Adrenal gland (tissue), 12 donors: ENCODE results near the gene SLC8B1. TPM values are rescaled to one million over a fixed set of nuclear protein-coding genes. Genes with fewer than 3 reads are reported as not detected.

Source experiments
- DNase-seq, 7 donors: peaks; one replicate each; pipeline ENCODE4 v3.0.0-alpha.2; 2019 to 2020
- H3K27ac ChIP-seq, 5 donors: fragments of 200-600 bp; sonication (generic) in 4 of 5; 1 replicate in 3 of 5; 2 replicates in 2 of 5; pipeline versions ENCODE4 v1.5.1 to v1.8.0; 2016 to 2020; ENCODE audit warnings: mild to moderate bottlenecking in 1 of 5
- H3K27me3 ChIP-seq: fragments of 200-600 bp; 2 replicates; pipeline ENCODE4 v1.8.0; 2021
- H3K36me3 ChIP-seq, 2 donors: fragments of 200-600 bp; replicated peaks in 1 of 2; 1 replicate in 1 of 2; 2 replicates in 1 of 2; pipeline versions ENCODE4 v1.5.1 to v1.8.0; 2018 to 2022
- H3K4me1 ChIP-seq, 2 donors: fragments of 200-600 bp; replicated peaks in 1 of 2; 1 replicate in 1 of 2; 2 replicates in 1 of 2; pipeline versions ENCODE4 v1.5.1 to v1.8.0; 2018 to 2021
- H3K4me3 ChIP-seq, 4 donors: fragments of 200-600 bp; sonication (generic) in 3 of 4; one replicate each; pipeline ENCODE4 v1.5.1; 2016 to 2018
- H3K9me3 ChIP-seq, 3 donors: fragments of 200-600 bp; sonication (generic) in 1 of 3; replicated peaks in 1 of 3; 1 replicate in 2 of 3; 2 replicates in 1 of 3; pipeline versions ENCODE4 v1.5.1 to v1.8.0; 2016 to 2021
- CTCF ChIP-seq, 6 experiments: fragments of 450-650 bp in 4 of 6; fragments of 200-600 bp in 2 of 6; sonication (generic) in 1 of 6; IDR thresholded peaks; 1 replicate in 5 of 6; 2 replicates in 1 of 6; pipeline versions ENCODE4 v1.5.1 to v1.8.0; 2016 to 2021; ENCODE audit warnings: antibody characterized with exemption in 6 of 6, mild to moderate bottlenecking in 2 of 6, moderate library complexity in 1 of 6
- POLR2A ChIP-seq, 2 donors: fragments of 450-650 bp; IDR thresholded peaks; one replicate each; pipeline ENCODE4 v1.6.1; 2017; ENCODE audit warnings: antibody characterized with exemption in 2 of 2, mild to moderate bottlenecking in 2 of 2, moderate library complexity in 1 of 2
- WGBS, 4 donors: extraction: QIAGEN DNeasy Blood & Tissue Kit in 2 of 4; methylation state at CpG; one replicate each; pipeline versions ENCODE4 v1.1.5 to v1.1.7; 2013 to 2017; 5-methylcytosine and 5-hydroxymethylcytosine counted together
- intact Hi-C, 2 donors: fragments of 100-400 bp; cut with DNase I; formaldehyde crosslinking; loops; one replicate each; pipeline versions ENCODE4 v1.14.1 to v1.15.0; 2022 to 2023
- polyA plus RNA-seq, 3 donors: library from polyadenylated mRNA; stranded (reverse); fragments of 200-250 nt in 2 of 3; fragments of 350-450 nt in 1 of 3; fragmentation: Illumina TruSeq in 1 of 3; extraction: RNeasy Lipid Tissue Mini Kit (QIAGEN cat#74804) in 1 of 3; gene quantifications; one replicate each; pipeline ENCODE4 v1.2.3, GENCODE V29; 2013 to 2014
- total RNA-seq, 9 donors: library from RNA; depleted of rRNA in 4 of 9; stranded (reverse); fragments of >200 nt in 4 of 9; fragments of 120-200 nt in 1 of 9; fragmentation: NEBNext Ultra II Directional in 1 of 9; extraction: Animal tissue kit (Norgen Biotek cat#: 25700) in 1 of 9; gene quantifications; one replicate each; pipeline versions ENCODE4 v1.1.0 to v1.2.4, GENCODE V29; 2013 to 2023
- donor health status: healthy with polysubstance abuse.
- donor health status: Bipolar disorder and iron deficiency.
- donor health status: DM: yes; HTN: yes; CAD: no.
- donor health status: DM: no; HTN: no; CAD: no.
- donor health status: DM: no; HTN: no; CAD: no.
- donor health status: DM: yes; HTN: yes; CAD: no.

Gene SLC8B1
- total and polyA plus RNA-seq, 12 donors = 67.6 to 288 (median 188) TPM

- no peak for DNase-seq
- no peaks in the 10 kb centered on the region for H3K9me3 ChIP-seq
- H3K4me3 ChIP-seq = no peak overlapping the region
- no peak overlapping the region for H3K27ac ChIP-seq
- WGBS, 4 donors = 87 to 92% (median 88%) methylated on average over 17 of the region's 17 CpGs
- H3K27me3 ChIP-seq = no peaks in the 10 kb centered on the region
- no peak for TF ChIP-seq CTCF (IDR thresholded peaks at IDR 0.05)
- no peak for TF ChIP-seq POLR2A (IDR thresholded peaks at IDR 0.05)
- H3K4me1 ChIP-seq = peaks cover 7 to 13% of the 10 kb centered on the region in 2 donors
- peaks cover 0 to 100% of the 10 kb centered on the region in 2 donors for H3K36me3 ChIP-seq
- intact Hi-C loops = loop anchor here (10.0 kb wide), 2 partner anchors 87 to 97 kb away; no protein-coding TSS in a partner anchor
Measured at GRCh38 chr12:113291586-113291985, 43.3 kb downstream of the SLC8B1 start.

- Histone ChIP-seq H3K27me3 (no peaks in the 10 kb centered on the region), H3K9me3 (no peaks in the 10 kb centered on the region), H3K27ac (no peak overlapping the region), H3K4me1 (peaks cover 7 to 13% of the 10 kb centered on the region in 2 donors), H3K4me3 (no peak overlapping the region), H3K36me3 (peaks cover 0 to 100% of the 10 kb centered on the region in 2 donors)
- intact Hi-C loops = loop anchor here (10.0 kb wide), 2 partner anchors 86 to 96 kb away; no protein-coding TSS in a partner anchor
- WGBS, 4 donors = 90 to 96% (median 96%) methylated on average over 3 to 5 of the region's 5 CpGs; no CpG with 5 or more reads in 1 of the 4 donors
- TF ChIP-seq POLR2A (IDR thresholded peaks at IDR 0.05) (no peak), CTCF (IDR thresholded peaks at IDR 0.05) (no peak)
- DNase-seq = no peak
Measured at GRCh38 chr12:113290506-113290905, 44.4 kb downstream of the SLC8B1 start.

- TF ChIP-seq CTCF (IDR thresholded peaks at IDR 0.05) = no peak
- no peak for TF ChIP-seq POLR2A (IDR thresholded peaks at IDR 0.05)
- Histone ChIP-seq H3K4me1 (peaks cover 0 to 5% of the 10 kb centered on the region in 2 donors), H3K4me3 (no peak overlapping the region), H3K27ac (no peak overlapping the region), H3K36me3 (peaks cover 0 to 100% of the 10 kb centered on the region in 2 donors), H3K27me3 (no peaks in the 10 kb centered on the region), H3K9me3 (no peaks in the 10 kb centered on the region)
- 93 to 100% (median 96%) methylated on average over 2 of the region's 2 CpGs for WGBS, 4 donors
- no peak for DNase-seq
- intact Hi-C loops = no loop called here
Measured at GRCh38 chr12:113289361-113289760, 45.5 kb downstream of the SLC8B1 start.

GRCh38 chr12:113287899-113288282 lies 47.0 kb downstream of the SLC8B1 start:
- TF ChIP-seq POLR2A (IDR thresholded peaks at IDR 0.05) (no peak), CTCF (IDR thresholded peaks at IDR 0.05) (no peak)
- no peaks in the 10 kb centered on the region for H3K4me1 ChIP-seq
- peaks cover 0 to 100% of the 10 kb centered on the region in 2 donors for H3K36me3 ChIP-seq
- DNase-seq = no peak
- H3K9me3 ChIP-seq = no peaks in the 10 kb centered on the region
- H3K27me3 ChIP-seq = no peaks in the 10 kb centered on the region
- no peak overlapping the region for H3K27ac ChIP-seq
- 91 to 96% (median 94%) methylated on average over 16 to 19 of the region's 19 CpGs for WGBS, 4 donors
- H3K4me3 ChIP-seq = no peak overlapping the region
- intact Hi-C loops = no loop called here
